HG03066 (cell line): ENCODE data around the gene PRAMEF17.
"Not testable (repeated sequence)": the region's sequence is repeated elsewhere in the genome, so short reads cannot be mapped to it uniquely, and the experiment has no call there.

ENCODE experiments used
- ATAC-seq: cut with Tn5 transposase; IDR thresholded peaks from one replicate; pipeline ENCODE4 v1.9.1; 2021; ENCODE audit warnings: low read depth; ENCODE audit not compliant: unreplicated experiment

The PRAMEF17 gene

GRCh38 chr1:13439104-13439783 lies 49.8 kb downstream of the PRAMEF17 start:
- ATAC-seq, result not testable (repeated sequence)
